HG03039 (cell line): ENCODE results near the gene CAMKV.

Experiments used
- ATAC-seq: cut with Tn5 transposase; IDR thresholded peaks from one replicate; pipeline ENCODE4 v1.9.1; 2021; ENCODE audit warnings: mild to moderate bottlenecking, moderate library complexity; ENCODE audit not compliant: unreplicated experiment

Gene CAMKV

GRCh38 chr3:49896345-49896744 is 26.6 kb upstream of the CAMKV start:
- no peak for ATAC-seq

- no peak for ATAC-seq
Measured at GRCh38 chr3:49895791-49896190, 26.1 kb upstream of the CAMKV start.

GRCh38 chr3:49889296-49889695 is 19.6 kb upstream of the CAMKV start:
- no peak for ATAC-seq

GRCh38 chr3:49886922-49887265 is 17.2 kb upstream of the CAMKV start:
- ATAC-seq = no peak

GRCh38 chr3:49883998-49884397 is 14.3 kb upstream of the CAMKV start:
- no peak for ATAC-seq

GRCh38 chr3:49882166-49882565 is 12.5 kb upstream of the CAMKV start:
- no peak for ATAC-seq

GRCh38 chr3:49880581-49881315 is 11.0 kb upstream of the CAMKV start:
- ATAC-seq = no peak

GRCh38 chr3:49879721-49880120 is 10.0 kb upstream of the CAMKV start:
- ATAC-seq = no peak

GRCh38 chr3:49878686-49879085 is 9.0 kb upstream of the CAMKV start:
- no peak for ATAC-seq

GRCh38 chr3:49877716-49878115 is 8.0 kb upstream of the CAMKV start:
- no peak for ATAC-seq

- no peak for ATAC-seq
Measured at GRCh38 chr3:49876567-49876966, 6.9 kb upstream of the CAMKV start.

GRCh38 chr3:49873623-49874022 is 3.9 kb upstream of the CAMKV start:
- no peak for ATAC-seq

- no peak for ATAC-seq
Measured at GRCh38 chr3:49872801-49873281, 3.1 kb upstream of the CAMKV start.

GRCh38 chr3:49871531-49872153 is 1.9 kb upstream of the CAMKV start:
- ATAC-seq = no peak

- no peak for ATAC-seq
Measured at GRCh38 chr3:49868862-49869466, 742 bp downstream of the CAMKV start.

GRCh38 chr3:49867871-49868321 is 1.8 kb downstream of the CAMKV start:
- ATAC-seq = no peak

- ATAC-seq = no peak
Measured at GRCh38 chr3:49867400-49867799, 2.3 kb downstream of the CAMKV start.

- ATAC-seq = no peak
Measured at GRCh38 chr3:49865198-49865784, 4.4 kb downstream of the CAMKV start.

GRCh38 chr3:49864505-49864904 is 5.2 kb downstream of the CAMKV start:
- ATAC-seq = no peak

- ATAC-seq = no peak
Measured at GRCh38 chr3:49859576-49860305, 10.0 kb downstream of the CAMKV start.
